ENCODE data around the gene FAM170B. TPM values are rescaled to one million over a fixed set of nuclear protein-coding genes. Genes with fewer than 3 reads are reported as not detected.

FAM170B gene
- total RNA-seq, 4 donors from 2014 or later, result not detected

GRCh38 chr10:49140304-49141177, 6.7 kb upstream of the FAM170B start:
- TF ChIP-seq CTCF (IDR thresholded peaks at IDR 0.05; ENCODE audit: low read depth), result no peak

GRCh38 chr10:49139846-49140195, 6.0 kb upstream of the FAM170B start:
- TF ChIP-seq CTCF (IDR thresholded peaks at IDR 0.05; ENCODE audit: low read depth), result no peak

GRCh38 chr10:49139028-49139845, 5.4 kb upstream of the FAM170B start:
- TF ChIP-seq CTCF (IDR thresholded peaks at IDR 0.05; ENCODE audit: low read depth), result no peak

- TF ChIP-seq CTCF (IDR thresholded peaks at IDR 0.05; ENCODE audit: low read depth), result no peak
Observed at GRCh38 chr10:49138361-49138891, 4.6 kb upstream of the FAM170B start.

GRCh38 chr10:49136525-49136924, 2.7 kb upstream of the FAM170B start:
- TF ChIP-seq CTCF (IDR thresholded peaks at IDR 0.05; ENCODE audit: low read depth), result no peak

GRCh38 chr10:49135575-49136313, 1.9 kb upstream of the FAM170B start:
- no peak for TF ChIP-seq CTCF (IDR thresholded peaks at IDR 0.05; ENCODE audit: low read depth)
